ENCODE measurements around the gene TSC2. TPM values are rescaled to one million over a fixed set of nuclear protein-coding genes. Genes with fewer than 3 reads are reported as not detected.

TSC2 gene
- total RNA-seq, 2 experiments from 2014 or later, result 56.6 to 63.9 TPM

DNA sequence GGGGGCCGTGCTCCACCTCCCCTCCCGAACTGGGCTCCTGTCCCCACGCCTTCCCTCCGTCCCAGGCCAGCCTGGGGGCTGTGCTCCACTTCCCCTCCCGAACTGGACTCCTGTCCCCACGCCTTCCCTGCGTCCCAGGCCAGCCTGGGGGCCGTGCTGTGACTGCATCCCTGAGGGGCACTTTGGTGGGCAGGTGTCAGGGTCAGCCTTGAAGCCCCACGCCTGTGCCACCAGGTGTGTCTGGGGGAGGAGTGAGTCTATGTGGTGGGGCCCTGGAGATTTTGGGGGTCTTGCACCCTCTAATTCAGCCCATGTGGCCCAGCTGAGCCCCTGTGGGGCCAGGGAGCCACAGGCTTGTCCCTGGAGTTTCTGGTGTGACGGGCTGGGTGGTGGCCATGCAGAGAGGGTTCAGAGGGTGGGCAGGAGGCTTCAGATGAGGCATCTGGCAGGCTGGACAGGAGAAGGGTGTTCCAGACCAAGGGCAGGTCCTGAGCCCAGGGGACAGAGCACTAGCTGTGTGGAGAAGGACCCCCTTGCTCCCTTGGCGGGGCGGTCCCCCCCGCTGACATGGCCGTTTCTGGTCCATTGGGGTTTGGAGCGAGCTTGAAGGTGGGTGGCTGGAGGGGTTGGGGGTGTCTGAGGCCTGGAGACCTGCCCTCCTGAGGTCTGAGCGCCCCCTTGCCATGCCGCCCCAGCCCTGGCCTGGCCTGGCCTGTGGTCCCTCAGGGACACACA, 12.9 kb upstream of the TSC2 start:
- ChIA-PET CTCF (no interaction called here), POLR2A (no interaction called here)
- Mint-ChIP-seq H3K4me3 (no peak overlapping the region), H3K9me3 (no peaks in the 10 kb centered on the region), H3K27me3 (no peaks in the 10 kb centered on the region), H3K36me3 (no peaks in the 10 kb centered on the region), H3K4me1 (ENCODE audit: low read depth) (no peaks in the 10 kb centered on the region), H3K27ac (no peak overlapping the region)
- intact Hi-C loops (cut with micrococcal nuclease), result no loop called here
- DNase-seq, result no peak

GRCh38 chr16:2035431-2036199, 12.2 kb upstream of the TSC2 start:
- Mint-ChIP-seq H3K9me3 (no peaks in the 10 kb centered on the region), H3K4me3 (no peak overlapping the region), H3K27ac (no peak overlapping the region), H3K27me3 (no peaks in the 10 kb centered on the region), H3K36me3 (no peaks in the 10 kb centered on the region), H3K4me1 (ENCODE audit: low read depth) (no peaks in the 10 kb centered on the region)
- CTCF ChIA-PET, result no interaction called here
- intact Hi-C loops (cut with micrococcal nuclease), result no loop called here
- POLR2A ChIA-PET, result no interaction called here
- no peak for DNase-seq

DNA sequence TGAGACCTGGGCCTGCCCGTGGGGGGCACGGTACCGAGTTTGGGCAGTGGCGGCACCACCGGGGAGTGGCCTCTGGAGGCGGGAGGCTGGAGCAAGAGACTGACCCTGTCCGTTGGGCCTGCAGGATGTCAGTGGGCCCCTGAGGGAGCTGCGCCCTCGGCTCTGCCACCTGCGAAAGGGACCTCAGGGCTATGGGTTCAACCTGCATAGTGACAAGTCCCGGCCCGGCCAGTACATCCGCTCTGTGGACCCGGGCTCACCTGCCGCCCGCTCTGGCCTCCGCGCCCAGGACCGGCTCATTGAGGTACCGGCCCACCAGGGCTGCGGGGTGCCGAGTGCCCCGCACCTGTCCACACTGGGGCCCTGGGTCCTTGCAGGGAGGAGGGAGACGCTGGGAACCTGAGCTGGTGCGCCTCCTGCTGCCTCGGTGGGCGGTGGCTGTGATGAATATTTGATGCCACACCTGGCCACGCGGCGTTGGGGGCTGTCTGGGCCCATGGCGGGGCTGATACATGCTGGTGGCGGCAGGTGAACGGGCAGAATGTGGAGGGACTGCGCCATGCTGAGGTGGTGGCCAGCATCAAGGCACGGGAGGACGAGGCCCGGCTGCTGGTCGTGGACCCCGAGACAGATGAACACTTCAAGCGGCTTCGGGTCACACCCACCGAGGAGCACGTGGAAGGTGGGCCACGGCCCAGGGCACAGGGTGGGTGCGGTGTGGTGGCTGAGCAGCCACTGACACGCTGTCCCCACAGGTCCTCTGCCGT, 11.4 kb upstream of the TSC2 start:
- POLR2A ChIA-PET, result no interaction called here
- no peaks in the 10 kb centered on the region for H3K9me3 Mint-ChIP-seq
- CTCF ChIA-PET, result no interaction called here

DNA sequence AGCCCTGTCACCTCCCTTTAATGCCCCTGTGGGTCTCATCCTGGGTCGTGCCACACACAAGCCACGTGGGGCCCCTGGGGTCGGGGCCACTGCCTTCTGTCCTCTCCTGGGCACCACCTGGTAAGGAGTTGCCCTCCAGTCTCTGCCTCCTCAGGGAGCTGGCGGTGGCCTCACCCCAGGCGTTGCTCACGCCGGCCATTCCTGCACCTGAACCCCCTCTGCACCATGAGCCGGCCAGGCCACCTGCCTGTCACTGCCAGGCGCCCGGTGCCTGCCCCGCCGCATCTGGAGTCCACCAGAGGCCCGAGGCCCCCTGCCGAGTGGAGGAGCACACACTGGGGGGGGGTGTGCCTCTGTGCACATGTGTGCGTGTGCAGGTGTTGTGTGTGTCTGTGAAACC, 10.7 kb upstream of the TSC2 start:
- CTCF ChIA-PET, result interaction anchor here (1.2 kb wide), 1 partner anchor 15 kb away, joined by 3 read pairs; no protein-coding TSS in a partner anchor
- no peak for DNase-seq
- Mint-ChIP-seq H3K4me3 (no peak overlapping the region), H3K36me3 (no peaks in the 10 kb centered on the region), H3K9me3 (no peaks in the 10 kb centered on the region), H3K27ac (no peak overlapping the region), H3K27me3 (no peaks in the 10 kb centered on the region), H3K4me1 (ENCODE audit: low read depth) (no peaks in the 10 kb centered on the region)
- POLR2A ChIA-PET, result no interaction called here
- intact Hi-C loops (cut with micrococcal nuclease), result no loop called here

More for the DNA sequence above, 11.4 kb upstream of the TSC2 start:
- no peak for DNase-seq
- H3K27me3 Mint-ChIP-seq, result no peaks in the 10 kb centered on the region
- H3K27ac Mint-ChIP-seq, result no peak overlapping the region
- no peaks in the 10 kb centered on the region for H3K4me1 Mint-ChIP-seq (ENCODE audit: low read depth)
- no peaks in the 10 kb centered on the region for H3K36me3 Mint-ChIP-seq
- no peak overlapping the region for H3K4me3 Mint-ChIP-seq
- intact Hi-C loops (cut with micrococcal nuclease), result no loop called here

GRCh38 chr16:2037647-2038381, 10.0 kb upstream of the TSC2 start:
- ChIA-PET CTCF (interaction anchor here (1.2 kb wide), 1 partner anchor 15 kb away, joined by 3 read pairs; no protein-coding TSS in a partner anchor), POLR2A (no interaction called here)
- Mint-ChIP-seq H3K36me3 (no peaks in the 10 kb centered on the region), H3K4me1 (ENCODE audit: low read depth) (no peaks in the 10 kb centered on the region), H3K27me3 (no peaks in the 10 kb centered on the region), H3K4me3 (no peak overlapping the region), H3K27ac (no peak overlapping the region), H3K9me3 (no peaks in the 10 kb centered on the region)
- no peak for DNase-seq
- intact Hi-C loops (cut with micrococcal nuclease), result no loop called here

GRCh38 chr16:2038382-2039231, 9.2 kb upstream of the TSC2 start:
- intact Hi-C loops (cut with micrococcal nuclease), result no loop called here
- POLR2A ChIA-PET, result no interaction called here
- Mint-ChIP-seq H3K4me3 (no peak overlapping the region), H3K27ac (no peak overlapping the region), H3K4me1 (ENCODE audit: low read depth) (no peaks in the 10 kb centered on the region), H3K9me3 (no peaks in the 10 kb centered on the region), H3K27me3 (no peaks in the 10 kb centered on the region), H3K36me3 (no peaks in the 10 kb centered on the region)
- CTCF ChIA-PET, result interaction anchor here (1.2 kb wide), 1 partner anchor 16 kb away, joined by 3 read pairs; no protein-coding TSS in a partner anchor
- no peak for DNase-seq

- Mint-ChIP-seq H3K36me3 (no peaks in the 10 kb centered on the region), H3K27ac (no peak overlapping the region), H3K4me3 (no peak overlapping the region), H3K27me3 (no peaks in the 10 kb centered on the region), H3K4me1 (ENCODE audit: low read depth) (no peaks in the 10 kb centered on the region), H3K9me3 (no peaks in the 10 kb centered on the region)
- no peak for DNase-seq
- CTCF ChIA-PET, result no interaction called here
- intact Hi-C loops (cut with micrococcal nuclease), result no loop called here
- POLR2A ChIA-PET, result no interaction called here
Measured at GRCh38 chr16:2039274-2040031, 8.3 kb upstream of the TSC2 start.

DNA sequence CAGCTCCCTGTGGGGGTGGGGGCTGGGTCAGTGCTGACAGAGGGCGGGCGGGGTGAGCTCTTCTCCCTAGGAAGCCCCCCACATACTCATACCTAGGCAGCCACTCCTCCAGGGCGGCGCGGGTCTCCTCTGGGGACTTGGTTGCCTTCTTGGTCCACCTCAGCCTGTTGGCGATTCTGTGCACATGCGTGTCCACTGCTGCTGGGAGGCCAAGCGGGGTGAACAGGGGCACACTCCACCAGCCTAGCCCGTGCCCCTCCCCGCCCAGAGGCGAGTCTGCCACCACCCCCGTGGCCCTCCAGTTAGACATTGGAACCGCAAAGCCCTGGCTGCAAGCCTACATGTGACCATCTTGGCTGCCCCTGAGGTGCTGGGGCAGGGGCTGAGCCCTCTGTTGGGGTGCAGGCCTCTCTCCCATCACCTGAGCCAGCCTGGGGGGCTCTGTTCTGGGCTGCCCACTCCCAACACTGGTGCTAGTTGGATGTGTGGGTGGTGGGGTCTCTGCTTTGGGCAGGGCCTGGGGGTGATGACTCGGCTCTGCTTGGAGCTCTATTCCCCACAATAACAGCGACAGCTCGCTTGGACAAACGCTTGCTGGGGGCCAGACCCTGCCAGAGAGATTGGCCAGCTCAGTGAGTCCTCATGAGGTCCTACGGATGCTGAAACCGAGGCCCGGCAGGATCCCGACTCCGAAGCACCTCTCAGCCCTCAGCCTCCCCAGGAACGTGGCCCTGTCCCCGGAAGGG, 7.6 kb upstream of the TSC2 start:
- no peak overlapping the region for H3K27ac Mint-ChIP-seq
- CTCF ChIA-PET, result no interaction called here
- POLR2A ChIA-PET, result no interaction called here

DNA sequence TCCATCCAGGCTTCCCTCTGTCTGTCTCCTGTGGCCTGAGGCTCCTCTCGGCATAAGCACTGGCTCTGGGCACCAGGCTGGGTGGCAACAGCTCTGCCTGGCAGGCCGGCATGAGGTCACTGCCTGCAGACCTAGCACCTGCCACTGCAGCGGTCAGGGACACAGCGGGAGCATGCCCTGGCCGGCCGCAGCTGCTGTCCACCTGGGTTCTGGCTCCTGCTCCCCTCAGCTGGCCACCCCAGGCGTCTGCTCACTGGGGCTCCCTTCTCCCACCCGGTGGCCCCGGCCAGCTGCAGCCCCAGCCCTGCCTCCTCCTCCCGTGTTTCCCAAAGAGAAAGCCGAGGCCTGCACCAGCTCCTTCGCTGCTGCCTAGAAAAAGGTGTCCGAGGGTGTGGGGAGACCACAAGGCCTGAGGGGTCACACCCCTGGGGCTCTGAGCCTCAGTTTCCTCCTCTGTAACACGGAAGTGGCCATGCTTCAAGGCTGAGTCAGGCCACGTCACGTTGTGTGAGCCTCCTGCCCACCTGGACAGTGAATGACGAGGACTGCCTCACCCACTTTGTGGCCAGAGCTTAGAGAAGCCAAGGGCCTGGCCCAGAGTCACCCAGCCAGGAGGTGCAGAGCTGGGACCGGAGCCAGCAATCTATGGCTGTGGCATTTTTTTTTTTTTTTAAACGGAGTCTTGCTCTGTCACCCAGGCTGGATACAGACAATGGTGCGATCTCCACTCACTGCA, 6.8 kb upstream of the TSC2 start:
- DNase-seq, result no peak
- Mint-ChIP-seq H3K36me3 (no peaks in the 10 kb centered on the region), H3K9me3 (no peaks in the 10 kb centered on the region), H3K4me1 (ENCODE audit: low read depth) (no peaks in the 10 kb centered on the region), H3K4me3 (no peak overlapping the region), H3K27ac (no peak overlapping the region), H3K27me3 (no peaks in the 10 kb centered on the region)
- ChIA-PET CTCF (interaction anchor here (0.6 to 0.7 kb wide), 2 partner anchors 37 to 1994 kb away, joined by 3 read pairs; no protein-coding TSS in a partner anchor), POLR2A (no interaction called here)
- intact Hi-C loops (cut with micrococcal nuclease), result no loop called here

More for the DNA sequence above, 7.6 kb upstream of the TSC2 start:
- Mint-ChIP-seq H3K27me3 (no peaks in the 10 kb centered on the region), H3K9me3 (no peaks in the 10 kb centered on the region), H3K4me1 (ENCODE audit: low read depth) (no peaks in the 10 kb centered on the region), H3K36me3 (no peaks in the 10 kb centered on the region), H3K4me3 (no peak overlapping the region)
- intact Hi-C loops (cut with micrococcal nuclease), result no loop called here
- no peak for DNase-seq
